Right atrium auricular region (tissue), 2 donors: ENCODE results near the gene ANP32B. TPM values are rescaled to one million over a fixed set of nuclear protein-coding genes. Genes with fewer than 3 reads are reported as not detected.

ENCODE experiments used
- DNase-seq: peaks from one replicate; pipeline ENCODE4 v3.0.0-alpha.2; 2019; ENCODE audit warnings: low spot score
- H3K27ac ChIP-seq, 2 donors: fragments of 200-600 bp; sonication (generic); 1 replicate in 1 of 2; 2 replicates in 1 of 2; pipeline ENCODE4 v1.5.1; 2016 to 2019
- H3K27me3 ChIP-seq, 2 donors: fragments of 200-600 bp; sonication (generic); one replicate each; pipeline versions ENCODE4 v1.5.1 to v1.6.0; 2017 to 2019
- H3K36me3 ChIP-seq: fragments of 200-600 bp; sonication (generic); one replicate; pipeline ENCODE4 v1.5.1; 2016
- H3K4me1 ChIP-seq, 2 donors: fragments of 200-600 bp; sonication (generic); one replicate each; pipeline versions ENCODE4 v1.5.1 to v1.6.0; 2017 to 2019
- H3K4me3 ChIP-seq, 2 donors: fragments of 200-600 bp; sonication (generic); 1 replicate in 1 of 2; 2 replicates in 1 of 2; pipeline ENCODE4 v1.5.1; 2017 to 2019; ENCODE audit warnings: mild to moderate bottlenecking in 1 of 2, moderate library complexity in 1 of 2
- H3K9me3 ChIP-seq, 2 donors: fragments of 200-600 bp; sonication (generic); one replicate each; pipeline ENCODE4 v1.5.1; 2019
- CTCF ChIP-seq, 2 donors: fragments of 200-600 bp; sonication (generic); IDR thresholded peaks; one replicate each; pipeline ENCODE4 v1.5.1; 2019; ENCODE audit warnings: antibody characterized with exemption in 2 of 2
- total RNA-seq, 2 donors: library from RNA; depleted of rRNA; stranded (reverse); fragments of >200 nt; gene quantifications; one replicate each; pipeline ENCODE4 v1.1.0, GENCODE V29; 2016

The ANP32B gene
- total RNA-seq, 2 donors from 2014 or later: 19.5 to 26.8 TPM

- peak overlapping the region; percentile 27 to 46 for H3K27ac ChIP-seq
- no peak overlapping the region for H3K4me3 ChIP-seq
- TF ChIP-seq CTCF (IDR thresholded peaks at IDR 0.05): no peak
- DNase-seq: no peak
- H3K9me3 ChIP-seq: no peaks in the 10 kb centered on the region
- H3K27me3 ChIP-seq: no peaks in the 10 kb centered on the region
- peaks cover 0 to 41% of the 10 kb centered on the region in 2 donors for H3K4me1 ChIP-seq
- peaks cover 8% of the 10 kb centered on the region for H3K36me3 ChIP-seq
Observed at GRCh38 chr9:98021306-98022040, 38.3 kb downstream of the ANP32B start.

GRCh38 chr9:98022447-98022846, 39.3 kb downstream of the ANP32B start:
- Histone ChIP-seq H3K27ac (peak overlapping the region in 1 of 2 donors; percentile 46), H3K4me3 (no peak overlapping the region), H3K36me3 (peaks cover 6% of the 10 kb centered on the region), H3K9me3 (no peaks in the 10 kb centered on the region), H3K27me3 (no peaks in the 10 kb centered on the region), H3K4me1 (peaks cover 0 to 34% of the 10 kb centered on the region in 2 donors)
- no peak for DNase-seq
- no peak for TF ChIP-seq CTCF (IDR thresholded peaks at IDR 0.05)

GRCh38 chr9:98024702-98025101, 41.6 kb downstream of the ANP32B start:
- Histone ChIP-seq H3K4me1 (peaks cover 0 to 15% of the 10 kb centered on the region in 2 donors), H3K27ac (no peak overlapping the region), H3K4me3 (no peak overlapping the region), H3K9me3 (no peaks in the 10 kb centered on the region), H3K36me3 (no peaks in the 10 kb centered on the region), H3K27me3 (no peaks in the 10 kb centered on the region)
- DNase-seq: no peak
- no peak for TF ChIP-seq CTCF (IDR thresholded peaks at IDR 0.05)

GRCh38 chr9:98031169-98031568, 48.0 kb downstream of the ANP32B start:
- Histone ChIP-seq H3K4me3 (no peak overlapping the region), H3K27me3 (no peaks in the 10 kb centered on the region), H3K36me3 (no peaks in the 10 kb centered on the region), H3K4me1 (peaks cover 0 to 5% of the 10 kb centered on the region in 2 donors), H3K27ac (no peak overlapping the region), H3K9me3 (no peaks in the 10 kb centered on the region)
- no peak for DNase-seq
- no peak for TF ChIP-seq CTCF (IDR thresholded peaks at IDR 0.05)

- Histone ChIP-seq H3K36me3 (no peaks in the 10 kb centered on the region), H3K9me3 (no peaks in the 10 kb centered on the region), H3K4me3 (no peak overlapping the region), H3K4me1 (peaks cover 0 to 6% of the 10 kb centered on the region in 2 donors), H3K27me3 (no peaks in the 10 kb centered on the region), H3K27ac (no peak overlapping the region)
- no peak for DNase-seq
- no peak for TF ChIP-seq CTCF (IDR thresholded peaks at IDR 0.05)
Observed at GRCh38 chr9:98031935-98032334, 48.8 kb downstream of the ANP32B start.
